ENCODE results near the gene LHFPL3. TPM values are rescaled to one million over a fixed set of nuclear protein-coding genes. Genes with fewer than 3 reads are reported as not detected.

The LHFPL3 gene
- total RNA-seq, 1 experiment from 2014 or later: 0.83 TPM

- POLR2A ChIA-PET: no interaction called here
- Mint-ChIP-seq H3K4me3 (no peak overlapping the region), H3K4me1 (no peaks in the 10 kb centered on the region), H3K27me3 (ENCODE audit: low read depth) (peaks cover 4% of the 10 kb centered on the region; the same call in 1 of the 2 replicates), H3K36me3 (no peaks in the 10 kb centered on the region), H3K27ac (no peak overlapping the region), H3K9me3 (no peaks in the 10 kb centered on the region)
- CTCF ChIA-PET: no interaction called here
- ATAC-seq: no peak
- DNase-seq (ENCODE audit: low spot score): no peak
- TF ChIP-seq ZNF512 (CRISPR knock-in tag; IDR thresholded peaks at IDR 0.05; ENCODE audit: borderline replicate concordance) (no peak), RELA (CRISPR knock-in tag; IDR thresholded peaks at IDR 0.05; ENCODE audit: borderline replicate concordance) (no peak), SOX15 (CRISPR knock-in tag; IDR thresholded peaks at IDR 0.05) (no peak), ZNF423 (CRISPR knock-in tag; IDR thresholded peaks at IDR 0.05) (no peak), IRF2 (CRISPR knock-in tag; IDR thresholded peaks at IDR 0.05; ENCODE audit: borderline replicate concordance, low read depth) (no peak), ZMAT4 (CRISPR knock-in tag; IDR thresholded peaks at IDR 0.05) (no peak), ETV6 (CRISPR knock-in tag; IDR thresholded peaks at IDR 0.05) (no peak)
Measured at GRCh38 chr7:104530251-104530650, 201.8 kb downstream of the LHFPL3 start.

- no peak for DNase-seq (ENCODE audit: low spot score)
- no peak overlapping the region for H3K27ac Mint-ChIP-seq
- H3K4me3 Mint-ChIP-seq: no peak overlapping the region
- no peaks in the 10 kb centered on the region for H3K36me3 Mint-ChIP-seq
- no peak for ATAC-seq
- no peaks in the 10 kb centered on the region for H3K4me1 Mint-ChIP-seq
- no peak for TF ChIP-seq ZNF281 (CRISPR knock-in tag; IDR thresholded peaks at IDR 0.05)
- TF ChIP-seq FOXK1 (CRISPR knock-in tag; IDR thresholded peaks at IDR 0.05): no peak
- TF ChIP-seq FOXP1 (CRISPR knock-in tag; IDR thresholded peaks at IDR 0.05; ENCODE audit: borderline replicate concordance): no peak
- TF ChIP-seq ZNF512 (CRISPR knock-in tag; IDR thresholded peaks at IDR 0.05; ENCODE audit: borderline replicate concordance): no peak
- no peak for TF ChIP-seq USF1 (CRISPR knock-in tag; IDR thresholded peaks at IDR 0.05)
- no peak for TF ChIP-seq IRF1 (CRISPR knock-in tag; IDR thresholded peaks at IDR 0.05)
- TF ChIP-seq NR2C2 (CRISPR knock-in tag; IDR thresholded peaks at IDR 0.05): no peak
- no peak for TF ChIP-seq MYBL2 (CRISPR knock-in tag; IDR thresholded peaks at IDR 0.05)
- no peak for TF ChIP-seq ZSCAN18 (CRISPR knock-in tag; IDR thresholded peaks at IDR 0.05)
- no peak for TF ChIP-seq NR1H2 (CRISPR knock-in tag; IDR thresholded peaks at IDR 0.05)
- no peak for TF ChIP-seq ZNF317 (CRISPR knock-in tag; IDR thresholded peaks at IDR 0.05; ENCODE audit: borderline replicate concordance, low read depth)
- no peak for TF ChIP-seq ZNF532 (CRISPR knock-in tag; IDR thresholded peaks at IDR 0.05; ENCODE audit: borderline replicate concordance)
- TF ChIP-seq OVOL2 (CRISPR knock-in tag; IDR thresholded peaks at IDR 0.05; ENCODE audit: borderline replicate concordance): no peak
- H3K9me3 Mint-ChIP-seq: no peaks in the 10 kb centered on the region
- peaks cover 4% of the 10 kb centered on the region; the same call in 1 of the 2 replicates for H3K27me3 Mint-ChIP-seq (ENCODE audit: low read depth)
- ChIA-PET POLR2A (no interaction called here), CTCF (no interaction called here)
Measured at GRCh38 chr7:104534149-104534548, 205.7 kb downstream of the LHFPL3 start.

Data from WTC11 (cell line).